DND-41 (cell line): Measurements from ENCODE around the gene TRAF3IP3.

Source experiments
- CTCF ChIP-seq: IDR thresholded peaks from 2 replicates; pipeline ENCODE4 v1.5.1; 2012; ENCODE audit warnings: borderline replicate concordance, low read length, moderate library complexity, mild to moderate bottlenecking; ENCODE audit not compliant: poor library complexity, severe bottlenecking; ENCODE audit errors: extremely low read depth
- EZH2 ChIP-seq: IDR thresholded peaks from 3 replicates; pipeline ENCODE4 v1.6.1; 2012; ENCODE audit warnings: borderline replicate concordance, low read depth, mild to moderate bottlenecking, moderate library complexity, low read length, inconsistent platforms; ENCODE audit not compliant: severe bottlenecking

- TF ChIP-seq CTCF = no peak
- TF ChIP-seq EZH2 = no peak
Measured at GRCh38 chr1:209728466-209728865, 27.4 kb upstream of the TRAF3IP3 start.
